Activated T-helper 1 cell treated with anti-CD3 and anti-CD28 coated beads, Interleukin-2, amount 50 U/mL, for 16 hours (primary cell): ENCODE results near the gene ABCC11.

ENCODE experiments used
- DNase-seq, 2 donors: peaks; one replicate each; pipeline ENCODE4 v3.0.0-alpha.2; 2020; ENCODE audit warnings: low read depth in 1 of 2, low spot score in 1 of 2

Gene ABCC11

GRCh38 chr16:48164907-48165715 is 82.2 kb downstream of the ABCC11 start:
- DNase-seq = peak; percentile 47 to 52

GRCh38 chr16:48162839-48163410 is 84.4 kb downstream of the ABCC11 start:
- no peak for DNase-seq

- no peak for DNase-seq
These were observed 85.4 kb downstream of the ABCC11 start for GRCh38 chr16:48161906-48162305.

GRCh38 chr16:48160575-48160974 is 86.8 kb downstream of the ABCC11 start:
- DNase-seq = no peak

GRCh38 chr16:48158296-48158695 is 89.0 kb downstream of the ABCC11 start:
- DNase-seq = peak in 1 of 2 donors; percentile 3

GRCh38 chr16:48157794-48158193 is 89.5 kb downstream of the ABCC11 start:
- DNase-seq = no peak

- DNase-seq = no peak
These were observed 90.0 kb downstream of the ABCC11 start for GRCh38 chr16:48157302-48157701.

GRCh38 chr16:48156790-48157209 is 90.5 kb downstream of the ABCC11 start:
- DNase-seq = peak; percentile 70 to 77

- no peak for DNase-seq
These were observed 91.2 kb downstream of the ABCC11 start, which contains the start of gene ABCC12 for GRCh38 chr16:48155926-48156789. Gene ABCC12 (minus strand): TSS chr16:48155993. CDS start chr16:48146424, 9,569 bp downstream.

GRCh38 chr16:48153774-48154173 is 93.6 kb downstream of the ABCC11 start:
- DNase-seq = no peak

- DNase-seq = no peak
These were observed 95.1 kb downstream of the ABCC11 start for GRCh38 chr16:48152226-48152625.

GRCh38 chr16:48150707-48151106 is 96.6 kb downstream of the ABCC11 start:
- no peak for DNase-seq

- DNase-seq = no peak
These were observed 100.6 kb downstream of the ABCC11 start for GRCh38 chr16:48146710-48147109.

- no peak for DNase-seq
These were observed 101.2 kb downstream of the ABCC11 start for GRCh38 chr16:48146131-48146530.

GRCh38 chr16:48143812-48144368 is 103.4 kb downstream of the ABCC11 start:
- DNase-seq = no peak

GRCh38 chr16:48140821-48141220 is 106.5 kb downstream of the ABCC11 start:
- no peak for DNase-seq

GRCh38 chr16:48139517-48139916 is 107.8 kb downstream of the ABCC11 start:
- no peak for DNase-seq

- no peak for DNase-seq
These were observed 108.8 kb downstream of the ABCC11 start for GRCh38 chr16:48138543-48138942.

GRCh38 chr16:48137822-48138221 is 109.5 kb downstream of the ABCC11 start:
- DNase-seq = no peak

- no peak for DNase-seq
These were observed 110.6 kb downstream of the ABCC11 start for GRCh38 chr16:48136547-48137360.
